GM12874 (cell line): Measurements from ENCODE around the gene WIZ.

ENCODE experiments used
- TF ChIP-seq, protein P1 (sequence below): IDR thresholded peaks from 2 replicates; pipeline ENCODE4 v1.5.1; 2011; ENCODE audit warnings: low read depth, mild to moderate bottlenecking, control low read depth, low read length, moderate library complexity; ENCODE audit not compliant: insufficient read depth

The WIZ gene

DNA sequence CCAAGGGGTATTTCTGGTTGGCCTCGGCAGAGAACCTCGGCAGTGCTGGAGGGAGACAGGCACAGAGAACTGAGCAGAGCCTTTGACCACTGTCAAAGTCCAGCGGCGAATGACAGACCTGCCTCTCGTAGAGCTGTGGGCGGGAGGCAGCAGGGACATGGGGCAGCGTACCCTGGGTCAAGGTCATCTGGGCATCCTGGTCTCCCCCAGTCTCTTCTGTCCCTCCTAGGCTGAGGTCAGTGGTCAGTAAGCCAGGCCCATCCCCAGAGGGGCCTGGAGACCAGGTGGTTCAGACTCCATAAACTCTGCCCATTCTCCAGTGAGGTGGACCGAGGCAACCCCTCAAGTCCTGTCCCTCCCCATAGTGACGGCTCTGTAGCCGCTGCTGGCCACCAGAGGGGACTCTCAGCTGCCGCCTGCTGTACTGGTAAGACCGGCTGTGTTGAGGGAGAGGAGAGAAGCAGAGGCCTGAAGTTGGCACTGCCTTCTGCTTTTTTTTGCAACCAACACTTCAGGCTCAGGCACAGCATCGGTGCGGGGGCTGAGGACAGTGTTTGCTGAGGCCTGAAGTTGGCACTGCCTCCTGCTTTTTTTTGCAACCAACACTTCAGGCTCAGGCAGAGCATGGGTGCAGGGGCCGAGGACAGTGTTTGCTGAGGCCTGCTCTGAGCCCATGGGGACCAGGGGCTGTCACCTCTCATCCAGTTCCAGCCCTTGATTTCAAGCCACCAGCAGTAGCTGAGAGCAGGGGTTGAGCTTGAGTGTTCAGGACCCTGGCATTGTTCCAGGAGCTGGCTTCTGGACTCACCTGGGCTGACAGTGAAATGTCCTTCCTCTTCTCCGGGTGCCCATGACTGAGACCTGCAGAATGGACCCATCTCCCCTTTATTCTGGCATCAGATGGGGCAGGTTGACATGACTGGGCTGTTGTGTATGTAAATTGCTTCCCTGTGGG is 29.9 kb upstream of the WIZ start, which contains the start of gene PGLYRP2:
Gene PGLYRP2, minus strand, starts transcription at position 111 of the 955 bp plus-strand sequence. CDS start 130 bp downstream, outside the sequence.
- TF ChIP-seq, protein P1, sequence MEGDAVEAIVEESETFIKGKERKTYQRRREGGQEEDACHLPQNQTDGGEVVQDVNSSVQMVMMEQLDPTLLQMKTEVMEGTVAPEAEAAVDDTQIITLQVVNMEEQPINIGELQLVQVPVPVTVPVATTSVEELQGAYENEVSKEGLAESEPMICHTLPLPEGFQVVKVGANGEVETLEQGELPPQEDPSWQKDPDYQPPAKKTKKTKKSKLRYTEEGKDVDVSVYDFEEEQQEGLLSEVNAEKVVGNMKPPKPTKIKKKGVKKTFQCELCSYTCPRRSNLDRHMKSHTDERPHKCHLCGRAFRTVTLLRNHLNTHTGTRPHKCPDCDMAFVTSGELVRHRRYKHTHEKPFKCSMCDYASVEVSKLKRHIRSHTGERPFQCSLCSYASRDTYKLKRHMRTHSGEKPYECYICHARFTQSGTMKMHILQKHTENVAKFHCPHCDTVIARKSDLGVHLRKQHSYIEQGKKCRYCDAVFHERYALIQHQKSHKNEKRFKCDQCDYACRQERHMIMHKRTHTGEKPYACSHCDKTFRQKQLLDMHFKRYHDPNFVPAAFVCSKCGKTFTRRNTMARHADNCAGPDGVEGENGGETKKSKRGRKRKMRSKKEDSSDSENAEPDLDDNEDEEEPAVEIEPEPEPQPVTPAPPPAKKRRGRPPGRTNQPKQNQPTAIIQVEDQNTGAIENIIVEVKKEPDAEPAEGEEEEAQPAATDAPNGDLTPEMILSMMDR, result no peak

- TF ChIP-seq, protein P1, result no peak
Measured at GRCh38 chr19:15476325-15476724, 26.6 kb upstream of the WIZ start.

DNA sequence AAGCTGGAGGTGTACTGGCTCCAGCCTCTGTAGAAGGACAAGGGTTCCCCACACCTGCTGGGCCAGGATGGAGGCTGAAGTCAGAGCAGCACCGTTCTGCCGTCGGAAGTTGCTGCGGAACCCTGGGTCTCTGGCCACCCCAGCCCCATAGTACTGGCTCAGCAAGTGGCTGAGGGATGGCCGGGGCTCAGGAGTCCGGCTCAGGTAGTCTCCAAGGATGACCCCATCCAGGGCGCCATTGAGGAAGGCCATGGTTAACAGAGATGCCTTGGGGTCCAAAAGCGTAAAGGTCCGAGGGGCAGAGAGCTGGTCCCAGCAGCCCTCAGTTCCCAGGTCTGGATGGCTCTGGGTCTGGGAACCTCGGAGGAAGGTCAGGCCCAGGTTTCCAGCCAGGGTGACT is 25.9 kb upstream of the WIZ start:
- TF ChIP-seq, protein P1, result no peak

DNA sequence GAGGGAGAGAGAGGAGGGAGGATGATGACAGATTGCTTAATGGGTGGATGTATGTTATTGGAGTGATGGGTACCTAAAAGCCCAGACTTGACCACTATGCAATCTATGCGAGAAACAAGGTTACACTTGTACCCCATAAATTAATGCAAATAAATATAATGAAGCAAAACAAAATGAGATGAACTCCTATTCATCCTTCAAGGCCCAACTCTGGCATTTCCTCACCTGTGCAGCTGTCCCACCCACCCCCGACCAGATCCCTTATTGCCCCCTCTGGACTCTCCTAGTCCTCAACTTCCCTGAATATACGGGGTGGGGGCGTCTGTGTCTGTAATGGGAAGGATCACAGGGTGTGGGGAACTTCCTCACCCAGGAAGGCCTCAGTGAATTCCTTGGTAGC is 25.4 kb upstream of the WIZ start:
- TF ChIP-seq, protein P1, result no peak

DNA sequence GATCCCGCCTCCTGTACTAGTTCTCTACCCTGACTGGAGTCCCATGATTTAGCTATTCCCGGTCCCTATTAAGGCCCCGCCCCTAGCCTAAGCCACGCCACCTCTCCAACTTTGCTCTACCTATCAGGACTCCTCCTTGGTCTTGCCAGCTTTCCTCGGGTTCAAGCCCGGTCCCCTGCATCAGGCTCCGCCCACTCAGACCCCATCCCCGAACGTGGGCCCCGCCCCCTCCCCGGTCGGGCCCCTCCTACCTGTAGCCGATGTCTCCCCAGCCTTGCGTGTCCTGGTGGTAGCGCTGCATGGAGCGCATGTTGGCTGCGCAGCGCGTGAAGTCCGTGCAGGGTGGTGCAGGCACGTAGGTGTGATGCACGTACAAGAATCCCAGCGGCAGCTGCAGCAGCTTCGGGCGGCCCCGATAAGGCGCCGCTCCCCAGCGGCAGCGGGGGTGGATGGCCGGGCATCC is 21.9 kb upstream of the WIZ start:
- TF ChIP-seq, protein P1, result no peak

- TF ChIP-seq, protein P1, result no peak
Measured at GRCh38 chr19:15469513-15470297, 19.9 kb upstream of the WIZ start.
